H7 (cell line): ENCODE results near the gene TULP4. TPM values are rescaled to one million over a fixed set of nuclear protein-coding genes. Genes with fewer than 3 reads are reported as not detected.
A peak's percentile ranks its signal among the peaks of the same experiment; 100 is the strongest.

Experiments used
- DNase-seq: peaks from one replicate; pipeline ENCODE4 v3.0.0; 2012
- H3K27me3 ChIP-seq: 2 replicates; pipeline ENCODE4 v1.6.0; 2011; ENCODE audit warnings: mild to moderate bottlenecking, low read length; ENCODE audit not compliant: control insufficient read depth, insufficient read depth
- H3K36me3 ChIP-seq: replicated peaks from 2 replicates; pipeline ENCODE4 v1.5.1; 2011; ENCODE audit warnings: low read length; ENCODE audit not compliant: control insufficient read depth, insufficient read depth
- H3K4me3 ChIP-seq: 2 replicates; pipeline ENCODE4 v1.5.1; 2011; ENCODE audit warnings: low read depth, mild to moderate bottlenecking, control low read depth, low read length, moderate library complexity; ENCODE audit not compliant: insufficient read depth
- total RNA-seq: library from RNA; depleted of rRNA; stranded (reverse); fragments of >200 nt; shearing (Covaris generic); gene quantifications from 2 replicates; pipeline ENCODE4 v1.2.3, GENCODE V29; 2014

Gene TULP4
- total RNA-seq, 1 experiment from 2014 or later, result 31.4 TPM

DNA sequence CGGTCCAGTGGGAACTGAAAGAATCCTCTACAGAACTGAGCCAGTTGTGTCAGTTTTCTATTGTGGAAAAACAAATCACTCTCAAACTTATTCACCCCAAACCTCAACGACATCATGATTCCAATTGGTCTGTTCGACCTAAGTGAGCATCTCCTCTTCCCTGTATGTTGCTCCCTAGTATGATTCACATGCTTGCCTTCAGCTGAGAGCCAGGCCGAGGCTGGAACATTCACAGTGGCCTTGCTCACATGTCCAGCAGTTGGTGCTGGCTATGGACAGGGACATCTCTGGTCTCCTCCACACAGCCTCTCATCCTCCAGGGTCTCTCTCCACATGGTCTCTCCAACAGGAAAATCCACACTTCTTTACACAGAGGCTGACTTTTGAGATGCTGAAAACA, 219.3 kb downstream of the TULP4 start:
- no peak for DNase-seq
- Histone ChIP-seq H3K4me3 (no peak overlapping the region), H3K27me3 (peaks cover 2% of the 10 kb centered on the region; the same call in 1 of the 2 replicates), H3K36me3 (no peaks in the 10 kb centered on the region)

DNA sequence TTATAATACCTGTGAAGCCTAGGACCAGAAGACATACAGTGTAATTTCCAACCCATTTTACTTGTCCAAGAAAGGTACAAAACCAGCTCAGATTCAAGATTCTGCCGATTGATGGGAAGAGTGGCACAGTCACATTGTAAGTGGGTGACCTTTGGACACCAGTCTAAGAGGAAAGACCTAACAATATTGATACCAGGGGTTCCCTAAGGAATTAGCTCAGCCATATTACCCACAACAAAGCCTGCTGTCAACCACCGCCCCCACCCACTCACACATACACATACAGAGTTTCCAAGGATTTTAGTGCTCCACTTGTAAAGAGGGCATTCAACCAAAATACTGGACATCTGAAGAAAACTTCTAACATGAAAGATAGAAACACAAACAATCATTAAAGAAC, 219.7 kb downstream of the TULP4 start:
- no peak for DNase-seq
- H3K4me3 ChIP-seq, result no peak overlapping the region
- H3K36me3 ChIP-seq, result no peaks in the 10 kb centered on the region
- peaks cover 2% of the 10 kb centered on the region; the same call in 1 of the 2 replicates for H3K27me3 ChIP-seq

DNA sequence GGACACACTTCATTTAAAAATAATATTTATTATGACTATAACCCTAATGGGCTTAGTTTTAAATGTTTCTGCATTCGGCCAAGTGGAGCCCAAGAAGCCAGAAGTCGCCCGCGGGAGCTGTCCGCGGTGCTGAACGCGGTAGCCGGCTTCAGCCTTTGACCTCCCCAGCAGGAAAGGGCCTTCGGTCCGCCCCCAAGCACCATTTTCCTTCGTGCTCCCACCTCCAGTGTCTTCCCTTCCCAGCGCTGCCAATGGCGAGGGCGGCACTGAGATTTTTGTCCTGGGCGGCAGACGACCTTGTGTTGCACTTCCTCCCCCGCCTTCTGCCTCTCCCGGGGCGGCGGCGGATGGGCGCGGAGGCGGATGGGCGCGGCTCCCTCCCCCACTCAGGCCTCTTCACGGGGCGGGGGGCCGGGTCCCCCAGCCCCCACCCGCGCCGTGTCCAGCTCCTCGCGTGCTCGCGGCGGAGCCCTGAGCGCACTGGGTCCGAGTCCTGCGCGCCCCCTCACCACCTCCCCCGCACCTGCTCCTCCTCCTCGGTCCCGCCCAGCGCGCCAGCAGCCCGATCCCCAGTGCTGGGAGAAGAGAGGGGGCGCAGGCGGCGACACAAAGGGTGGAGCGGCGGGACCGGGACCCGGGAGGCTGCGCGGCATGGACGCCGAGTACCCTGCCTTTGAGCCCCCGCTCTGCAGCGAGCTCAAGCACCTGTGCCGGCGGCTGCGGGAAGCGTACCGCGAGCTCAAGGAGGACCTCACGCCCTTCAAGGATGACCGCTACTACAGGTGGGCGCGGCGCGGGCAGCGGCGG, 224.0 kb downstream of the TULP4 start:
- Histone ChIP-seq H3K36me3 (no peaks in the 10 kb centered on the region), H3K27me3 (peaks cover 4% of the 10 kb centered on the region)
- peak; percentile 94 for DNase-seq

DNA sequence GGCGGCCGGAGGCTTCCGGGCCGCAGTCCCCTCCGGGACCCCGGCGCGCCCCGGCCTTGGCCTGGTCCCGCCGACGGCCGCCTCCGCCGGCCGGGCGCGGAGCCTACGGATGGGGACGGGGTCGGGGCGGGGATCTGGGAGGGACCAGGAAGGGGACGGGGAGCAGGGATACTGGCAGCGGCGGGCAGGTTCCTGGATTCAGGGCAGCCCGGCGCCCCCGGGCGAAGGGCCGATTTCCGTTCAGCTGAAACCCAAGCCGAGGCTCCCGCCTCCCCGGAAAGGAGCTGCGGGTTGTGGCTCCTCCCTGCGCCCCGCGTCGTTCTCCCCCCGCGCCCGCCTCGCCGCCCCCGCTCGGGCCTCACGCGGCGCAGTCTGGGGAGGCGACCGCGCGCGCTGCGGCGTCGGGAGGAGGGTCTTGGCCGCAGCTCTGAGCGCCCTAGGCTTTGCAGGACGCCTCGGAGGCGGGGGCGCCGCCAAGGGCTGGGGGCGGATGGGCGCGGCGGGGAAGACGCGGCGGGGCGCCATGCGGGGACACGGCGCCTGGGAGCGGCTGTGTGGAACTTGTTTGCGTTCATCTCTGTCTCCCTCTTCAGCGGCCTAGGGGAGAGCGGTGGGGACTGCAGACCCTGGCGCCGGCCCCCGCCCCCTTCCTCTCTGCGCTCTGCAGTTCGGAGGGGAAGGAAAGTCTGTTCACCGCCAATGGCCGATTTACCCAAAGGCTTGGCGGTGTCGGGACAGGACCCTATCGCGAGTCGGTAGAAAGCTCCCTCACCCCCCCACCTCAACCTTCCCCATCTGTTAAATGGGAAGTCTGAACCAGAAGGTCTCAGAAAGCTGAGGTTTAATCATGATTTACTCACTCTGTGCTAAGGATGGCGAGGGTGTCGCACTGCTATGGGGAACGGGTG, 224.9 kb downstream of the TULP4 start:
- H3K36me3 ChIP-seq, result no peaks in the 10 kb centered on the region
- peak overlapping the region; percentile 90 for H3K4me3 ChIP-seq
- H3K27me3 ChIP-seq, result peaks cover 4% of the 10 kb centered on the region
- peak; percentile 95 for DNase-seq

More for the DNA sequence above, 224.0 kb downstream of the TULP4 start:
- H3K4me3 ChIP-seq, result peak overlapping the region; percentile 90

DNA sequence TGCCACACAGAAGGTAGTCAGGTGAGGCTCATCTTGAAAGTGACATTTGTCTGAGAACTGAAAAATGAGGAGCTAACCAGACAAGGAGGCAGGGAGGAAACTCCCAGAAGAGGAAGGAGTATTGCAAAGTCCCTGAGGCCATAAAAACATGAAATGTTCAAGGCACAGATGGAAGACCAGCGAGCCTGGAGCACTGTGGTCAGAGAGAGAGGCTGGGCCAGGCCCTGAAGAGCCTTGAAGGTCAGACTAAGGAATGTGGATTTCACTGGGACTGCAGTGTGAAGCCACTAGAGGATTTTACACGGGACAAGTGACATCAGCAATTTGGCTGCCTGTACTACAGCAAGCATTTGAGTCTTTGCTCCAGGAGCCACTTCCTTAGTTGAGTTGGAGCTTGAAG, 226.5 kb downstream of the TULP4 start:
- DNase-seq, result no peak
- H3K36me3 ChIP-seq, result no peaks in the 10 kb centered on the region
- no peak overlapping the region for H3K4me3 ChIP-seq
- peaks cover 4% of the 10 kb centered on the region for H3K27me3 ChIP-seq

DNA sequence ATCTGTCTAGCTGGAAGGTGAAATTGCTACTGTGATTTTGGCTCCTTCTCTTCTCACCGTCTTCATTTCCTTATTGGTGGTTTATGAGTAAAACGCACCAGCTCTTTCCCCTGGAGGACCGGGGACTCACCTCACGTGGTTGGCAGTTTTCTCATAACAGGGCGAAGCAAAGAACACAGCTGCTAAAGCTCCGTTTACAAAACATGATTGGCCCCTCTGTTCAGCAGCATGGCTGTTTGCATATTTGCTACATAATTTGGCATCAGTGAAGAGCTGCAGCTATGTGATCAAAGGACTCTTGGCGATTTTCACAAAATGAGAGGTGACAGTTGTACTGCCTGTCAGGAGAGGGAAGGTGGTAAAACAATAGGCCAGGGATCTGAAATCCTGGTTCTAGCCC, 227.1 kb downstream of the TULP4 start:
- H3K4me3 ChIP-seq, result no peak overlapping the region
- no peak for DNase-seq
- H3K36me3 ChIP-seq, result no peaks in the 10 kb centered on the region
- H3K27me3 ChIP-seq, result peaks cover 4% of the 10 kb centered on the region

DNA sequence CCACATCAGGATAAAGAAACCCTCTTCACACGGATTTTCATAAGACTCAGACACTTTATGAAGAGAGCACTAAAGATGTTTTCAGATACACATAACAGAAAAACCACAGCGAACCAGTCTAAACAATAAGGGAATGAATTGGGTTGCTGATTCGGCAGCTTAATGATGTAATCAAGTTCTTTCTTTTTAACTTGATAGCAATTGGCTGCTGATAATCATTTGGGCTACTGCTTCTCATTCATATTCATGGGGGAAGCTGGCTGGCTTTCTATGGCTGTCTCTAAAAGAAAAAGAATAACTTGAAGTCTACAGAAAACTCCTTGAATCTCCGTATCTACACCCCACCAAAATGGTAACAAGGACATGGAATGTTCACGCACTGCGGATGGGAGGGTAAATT, 227.6 kb downstream of the TULP4 start:
- Histone ChIP-seq H3K36me3 (no peaks in the 10 kb centered on the region), H3K4me3 (no peak overlapping the region), H3K27me3 (peaks cover 4% of the 10 kb centered on the region)
- no peak for DNase-seq

DNA sequence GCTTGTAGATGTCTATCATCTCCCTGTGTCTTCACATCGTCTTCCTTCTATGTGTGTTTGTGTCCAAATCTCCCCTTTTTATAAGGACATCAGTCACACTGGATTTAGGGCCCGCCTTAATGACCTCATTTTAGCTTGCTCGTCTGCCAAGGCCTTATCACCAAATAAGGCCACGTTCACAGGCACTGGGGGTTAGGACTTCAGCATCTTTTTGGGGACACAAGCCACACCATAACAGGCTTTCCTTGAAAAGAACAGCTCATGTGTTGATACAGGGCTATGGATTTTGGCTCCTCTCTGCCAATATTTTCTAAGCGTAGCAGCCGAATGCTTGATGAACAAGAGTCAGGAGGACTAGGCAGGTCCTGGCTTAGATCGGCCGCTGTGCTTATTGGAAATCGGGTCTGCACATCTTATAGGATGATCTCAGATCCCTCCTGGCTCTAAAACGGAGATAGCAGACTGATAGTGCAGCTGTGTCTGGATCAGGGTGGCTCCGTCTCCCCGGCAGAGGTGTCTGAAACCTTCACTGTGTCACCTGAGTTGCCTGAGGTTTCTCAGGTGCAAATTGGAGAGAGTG, 231.4 kb downstream of the TULP4 start:
- Histone ChIP-seq H3K27me3 (no peaks in the 10 kb centered on the region), H3K4me3 (no peak overlapping the region), H3K36me3 (no peaks in the 10 kb centered on the region)
- DNase-seq, result no peak

DNA sequence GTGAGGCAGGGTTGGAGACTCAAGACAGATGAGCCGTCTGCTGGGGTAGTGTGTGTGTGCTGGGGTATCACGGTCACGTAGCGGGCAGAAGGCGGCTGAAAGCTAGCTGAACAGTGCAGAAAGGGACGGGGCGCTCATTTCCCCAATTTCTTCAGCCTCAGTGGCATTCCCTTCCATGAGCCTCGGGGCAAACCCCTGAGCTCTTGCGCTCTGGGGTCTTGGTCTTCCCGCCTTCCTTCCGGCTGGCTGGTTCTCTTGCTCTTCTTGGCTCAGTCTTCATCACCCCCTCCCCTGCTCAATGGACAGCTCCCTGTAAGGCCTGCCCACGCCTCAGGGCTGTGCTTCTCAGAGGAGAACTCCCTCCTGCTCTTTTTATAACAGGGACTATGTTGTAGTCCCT, 232.2 kb downstream of the TULP4 start:
- peak; percentile 56 for DNase-seq
- Histone ChIP-seq H3K4me3 (no peak overlapping the region), H3K27me3 (no peaks in the 10 kb centered on the region), H3K36me3 (no peaks in the 10 kb centered on the region)

DNA sequence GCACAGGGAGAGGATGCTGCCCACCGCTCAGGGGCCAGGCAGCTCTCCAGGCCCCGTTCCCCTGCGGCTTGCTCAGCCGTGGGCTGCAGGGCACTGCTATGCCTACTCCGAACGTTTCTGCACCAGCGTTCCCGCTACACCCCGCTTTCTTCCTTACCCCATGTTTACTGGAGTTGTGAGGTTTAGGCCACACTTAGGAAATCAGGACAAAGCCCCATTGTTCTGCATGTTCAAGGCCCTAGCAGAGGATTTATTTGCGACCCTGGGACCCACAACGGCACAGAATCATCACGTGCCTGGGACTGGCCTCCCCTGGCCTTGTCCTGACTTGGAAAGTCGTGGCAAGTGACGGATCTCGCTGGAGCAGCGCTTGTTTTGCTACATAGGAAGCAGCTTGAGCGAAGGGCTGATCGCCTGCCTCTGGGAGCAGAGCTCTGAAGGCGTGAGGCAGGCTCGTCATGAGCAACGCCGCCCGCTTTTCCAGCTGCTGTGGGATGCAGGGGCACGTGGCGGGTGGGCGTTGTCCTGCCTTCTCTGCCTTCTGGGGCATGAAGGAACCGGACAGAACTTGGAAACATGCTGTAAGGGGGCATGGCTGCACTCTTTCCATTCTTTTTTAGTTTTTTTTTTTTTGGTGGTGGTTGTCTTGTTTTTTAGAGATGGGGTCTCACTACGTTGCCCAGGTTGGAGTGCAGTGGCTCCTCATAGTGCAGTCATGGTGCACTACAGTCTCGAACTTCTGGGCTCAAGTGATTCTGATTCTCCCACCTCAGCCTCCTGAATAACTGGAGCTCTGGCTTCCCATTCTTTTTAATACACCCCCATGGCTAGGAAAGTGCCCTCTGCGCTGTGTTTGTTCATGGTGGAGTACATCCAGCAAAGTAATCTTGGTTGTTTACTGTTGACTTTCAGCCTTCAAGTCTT, 233.0 kb downstream of the TULP4 start:
- Histone ChIP-seq H3K27me3 (no peaks in the 10 kb centered on the region), H3K36me3 (no peaks in the 10 kb centered on the region), H3K4me3 (no peak overlapping the region)
- DNase-seq, result peak; percentile 34

DNA sequence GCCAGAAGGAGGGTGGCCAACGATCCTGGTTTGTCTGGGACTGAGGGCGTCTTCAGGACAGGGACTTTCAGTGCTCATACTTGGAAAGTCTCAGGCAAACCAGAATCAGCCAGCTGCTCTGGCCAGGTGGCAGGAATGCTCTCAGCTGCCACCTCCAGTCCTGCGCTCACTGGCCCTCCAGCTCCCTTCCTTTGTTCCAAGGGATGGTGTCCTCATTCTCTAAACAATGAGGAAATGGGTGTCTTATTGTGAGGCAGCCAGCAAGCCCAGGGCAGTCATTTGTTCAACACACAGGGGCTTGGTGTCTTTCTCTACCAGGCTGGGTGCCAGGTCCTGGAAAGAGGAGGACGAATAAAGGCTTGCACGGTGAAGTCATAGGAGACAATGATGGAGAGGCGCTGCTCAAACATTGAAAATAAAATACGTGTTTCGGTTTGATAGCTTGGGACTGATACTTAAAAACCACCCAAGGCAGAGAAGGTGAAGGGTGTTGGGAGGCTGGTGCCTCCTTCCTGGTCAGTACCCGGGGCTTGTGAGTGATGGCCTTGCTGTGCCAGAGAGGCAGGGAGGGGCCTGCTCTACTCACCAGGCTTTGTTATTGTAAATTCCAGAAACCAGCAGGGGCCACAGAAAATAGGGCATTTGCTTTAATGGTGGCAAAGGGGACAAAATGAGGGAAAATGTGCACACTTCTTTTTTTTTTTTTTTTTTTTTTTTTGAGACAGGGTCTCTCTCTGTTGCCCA, 236.3 kb downstream of the TULP4 start:
- no peaks in the 10 kb centered on the region for H3K36me3 ChIP-seq
- no peak overlapping the region for H3K4me3 ChIP-seq
- peak; percentile 76 for DNase-seq
- H3K27me3 ChIP-seq, result no peaks in the 10 kb centered on the region

DNA sequence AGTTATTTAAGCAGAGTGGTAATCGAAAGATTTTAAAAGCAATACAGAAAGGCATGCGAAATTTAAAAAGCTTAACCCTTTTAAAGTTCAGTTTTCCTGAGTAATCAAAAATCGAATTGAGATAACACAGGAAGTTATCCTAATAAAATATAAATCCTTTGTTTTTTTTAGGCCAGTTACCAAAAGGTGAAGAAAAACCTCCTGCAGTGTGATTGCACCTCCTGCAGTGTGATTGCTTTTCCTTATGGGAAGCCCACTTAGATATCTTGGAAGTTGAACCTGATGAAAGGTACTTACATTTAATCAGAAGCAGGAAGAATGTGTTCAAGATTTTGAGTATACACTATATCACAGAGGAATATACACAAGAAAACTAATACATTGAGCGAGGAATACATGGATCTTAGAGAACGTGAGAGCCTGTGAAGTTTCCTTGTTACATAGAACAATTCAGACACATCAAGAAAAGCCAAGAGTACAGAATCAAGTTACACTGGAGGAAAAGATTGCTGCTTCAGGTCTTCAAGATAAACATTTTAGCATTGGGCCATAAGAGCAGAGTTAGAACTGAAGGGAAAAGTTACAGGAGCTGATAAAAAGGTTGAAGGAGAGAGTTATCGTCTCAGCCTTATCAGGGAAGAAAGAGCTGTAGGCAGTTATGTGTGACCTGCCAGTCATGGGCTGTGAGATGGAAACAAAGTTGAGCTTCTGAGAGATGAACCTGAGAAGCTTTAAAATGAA, 240.0 kb downstream of the TULP4 start:
- Histone ChIP-seq H3K4me3 (no peak overlapping the region), H3K36me3 (no peaks in the 10 kb centered on the region), H3K27me3 (no peaks in the 10 kb centered on the region)
- DNase-seq, result no peak

DNA sequence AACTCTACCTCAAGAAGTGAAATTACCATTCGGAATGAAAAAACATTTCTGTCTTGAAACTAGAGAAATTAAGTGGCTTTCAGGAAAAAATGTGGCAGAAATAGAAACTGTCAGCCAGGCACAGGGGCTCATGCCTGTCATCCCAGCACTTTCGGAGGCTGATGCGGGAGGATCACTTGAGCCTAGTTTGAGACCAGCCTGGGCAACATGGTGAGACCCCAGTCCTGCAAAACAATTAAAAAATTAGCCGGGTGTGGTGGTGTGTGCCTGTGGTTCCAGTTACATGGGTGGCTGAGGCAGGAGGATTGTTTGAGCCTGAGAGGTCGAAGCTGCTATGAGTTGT, 240.5 kb downstream of the TULP4 start:
- Histone ChIP-seq H3K36me3 (no peaks in the 10 kb centered on the region), H3K4me3 (no peak overlapping the region), H3K27me3 (no peaks in the 10 kb centered on the region)
- DNase-seq, result no peak
